GM19023 (cell line): Measurements from ENCODE around the gene PCSK6.

Source experiments
- ATAC-seq: cut with Tn5 transposase; IDR thresholded peaks from one replicate; pipeline ENCODE4 v1.9.1; 2021; ENCODE audit warnings: mild to moderate bottlenecking, moderate library complexity; ENCODE audit not compliant: unreplicated experiment

The PCSK6 gene

GRCh38 chr15:101523560-101523940, 34.0 kb upstream of the PCSK6 start:
- no peak for ATAC-seq

GRCh38 chr15:101522621-101523559, 33.4 kb upstream of the PCSK6 start:
- no peak for ATAC-seq

GRCh38 chr15:101522091-101522490, 32.6 kb upstream of the PCSK6 start:
- no peak for ATAC-seq

- ATAC-seq = no peak
Observed at GRCh38 chr15:101521591-101521990, 32.1 kb upstream of the PCSK6 start.

GRCh38 chr15:101521069-101521468, 31.6 kb upstream of the PCSK6 start:
- no peak for ATAC-seq

GRCh38 chr15:101520395-101520794, 30.9 kb upstream of the PCSK6 start:
- no peak for ATAC-seq

- no peak for ATAC-seq
Observed at GRCh38 chr15:101517504-101517903, 28.0 kb upstream of the PCSK6 start.

GRCh38 chr15:101514318-101514717, 24.8 kb upstream of the PCSK6 start:
- ATAC-seq = no peak

GRCh38 chr15:101511717-101512116, 22.2 kb upstream of the PCSK6 start:
- ATAC-seq = no peak

GRCh38 chr15:101510212-101511197, 21.0 kb upstream of the PCSK6 start:
- ATAC-seq = no peak

GRCh38 chr15:101509279-101509678, 19.8 kb upstream of the PCSK6 start:
- no peak for ATAC-seq

GRCh38 chr15:101506491-101506890, 17.0 kb upstream of the PCSK6 start:
- ATAC-seq = no peak

GRCh38 chr15:101505610-101506337, 16.3 kb upstream of the PCSK6 start:
- ATAC-seq = no peak

- ATAC-seq = no peak
Observed at GRCh38 chr15:101504866-101505609, 15.5 kb upstream of the PCSK6 start.

GRCh38 chr15:101504373-101504772, 14.9 kb upstream of the PCSK6 start:
- no peak for ATAC-seq

GRCh38 chr15:101503296-101503599, 13.7 kb upstream of the PCSK6 start:
- ATAC-seq = no peak

- ATAC-seq = no peak
Observed at GRCh38 chr15:101502572-101503295, 13.2 kb upstream of the PCSK6 start.

GRCh38 chr15:101501703-101502373, 12.3 kb upstream of the PCSK6 start:
- peak; percentile 46 for ATAC-seq

- ATAC-seq = no peak
Observed at GRCh38 chr15:101500865-101501551, 11.5 kb upstream of the PCSK6 start.
